ENCODE data around the gene C22orf15.
A peak's percentile ranks its signal among the peaks of the same experiment; 100 is the strongest.

C22orf15 gene

DNA sequence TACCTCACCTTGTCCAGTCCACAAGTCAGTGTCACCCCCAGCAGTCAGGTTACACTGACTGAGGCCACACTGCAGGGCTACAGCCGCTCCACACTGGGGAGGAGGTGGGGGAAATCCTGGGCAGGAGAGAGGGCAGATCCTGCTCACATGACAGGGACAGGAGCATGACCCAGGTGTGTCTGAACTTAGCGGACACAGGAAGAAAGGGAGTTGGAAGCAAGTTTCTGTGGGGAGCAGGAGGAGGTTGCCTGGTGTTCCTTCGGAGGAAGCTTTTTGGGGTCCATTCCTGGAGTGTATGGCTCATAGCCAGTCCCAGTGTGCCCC is 15.7 kb downstream of the C22orf15 start:
- no peak overlapping the region for H3K9ac ChIP-seq (ENCODE audit: low read depth, low read length)
- peaks cover 18% of the 10 kb centered on the region for H3K27me3 ChIP-seq (ENCODE audit: control insufficient read depth, insufficient read depth, low read length)
- H3K9me3 ChIP-seq (ENCODE audit: control insufficient read depth, insufficient read depth, low read length): no peaks in the 10 kb centered on the region
- peaks cover 3% of the 10 kb centered on the region for H3K36me3 ChIP-seq (ENCODE audit: control insufficient read depth, insufficient read depth, low read length)
- no peaks in the 10 kb centered on the region for H3K4me1 ChIP-seq (ENCODE audit: control insufficient read depth, insufficient read depth, low read length)
- H3K4me3 ChIP-seq (ENCODE audit: low read depth, low read length): no peak overlapping the region

DNA sequence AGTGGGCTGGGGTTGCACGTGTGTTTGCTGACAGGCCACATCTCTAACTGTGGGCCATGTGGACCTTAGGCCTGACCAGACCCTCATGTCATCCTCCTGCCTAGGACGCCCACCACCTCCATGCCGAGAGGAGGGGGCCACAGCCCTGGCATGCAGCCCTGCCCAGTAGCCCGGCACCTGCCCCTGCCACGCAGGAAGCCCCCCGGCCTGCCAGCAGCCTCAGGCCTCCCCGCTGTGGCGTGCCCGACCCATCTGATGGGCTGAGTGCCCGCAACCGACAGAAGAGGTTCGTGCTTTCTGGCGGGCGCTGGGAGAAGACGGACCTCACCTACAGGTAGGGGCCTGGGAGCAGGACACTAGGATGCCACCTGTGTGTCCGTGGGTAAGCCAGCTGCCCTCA is 16.3 kb downstream of the C22orf15 start:
- no peaks in the 10 kb centered on the region for H3K4me1 ChIP-seq (ENCODE audit: control insufficient read depth, insufficient read depth, low read length)
- peaks cover 3% of the 10 kb centered on the region for H3K36me3 ChIP-seq (ENCODE audit: control insufficient read depth, insufficient read depth, low read length)
- no peaks in the 10 kb centered on the region for H3K9me3 ChIP-seq (ENCODE audit: control insufficient read depth, insufficient read depth, low read length)
- no peak overlapping the region for H3K4me3 ChIP-seq (ENCODE audit: low read depth, low read length)
- H3K9ac ChIP-seq (ENCODE audit: low read depth, low read length): no peak overlapping the region
- H3K27me3 ChIP-seq (ENCODE audit: control insufficient read depth, insufficient read depth, low read length): peaks cover 13% of the 10 kb centered on the region

DNA sequence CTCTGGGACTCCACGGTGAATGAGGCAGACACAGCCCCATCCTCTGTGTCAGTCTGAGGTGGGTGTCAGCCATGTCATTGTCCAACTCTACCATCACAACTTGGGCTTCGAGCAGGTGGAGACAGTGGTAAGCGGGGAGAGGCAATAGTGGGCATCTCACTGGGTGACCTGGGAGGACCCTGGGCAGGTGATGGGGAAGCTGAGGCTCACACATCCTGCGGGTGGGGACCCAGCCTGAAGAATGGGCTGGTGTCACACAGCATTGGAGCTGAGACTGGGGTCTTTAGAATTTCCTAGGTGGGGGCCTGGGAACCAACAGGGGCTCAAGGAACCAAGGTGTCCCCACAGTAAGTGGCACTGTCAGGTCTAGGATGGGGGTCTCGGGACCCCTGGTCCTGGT is 16.9 kb downstream of the C22orf15 start:
- no peak overlapping the region for H3K4me3 ChIP-seq (ENCODE audit: low read depth, low read length)
- no peaks in the 10 kb centered on the region for H3K4me1 ChIP-seq (ENCODE audit: control insufficient read depth, insufficient read depth, low read length)
- H3K9ac ChIP-seq (ENCODE audit: low read depth, low read length): no peak overlapping the region
- H3K9me3 ChIP-seq (ENCODE audit: control insufficient read depth, insufficient read depth, low read length): no peaks in the 10 kb centered on the region
- H3K36me3 ChIP-seq (ENCODE audit: control insufficient read depth, insufficient read depth, low read length): peaks cover 3% of the 10 kb centered on the region
- H3K27me3 ChIP-seq (ENCODE audit: control insufficient read depth, insufficient read depth, low read length): peaks cover 7% of the 10 kb centered on the region

DNA sequence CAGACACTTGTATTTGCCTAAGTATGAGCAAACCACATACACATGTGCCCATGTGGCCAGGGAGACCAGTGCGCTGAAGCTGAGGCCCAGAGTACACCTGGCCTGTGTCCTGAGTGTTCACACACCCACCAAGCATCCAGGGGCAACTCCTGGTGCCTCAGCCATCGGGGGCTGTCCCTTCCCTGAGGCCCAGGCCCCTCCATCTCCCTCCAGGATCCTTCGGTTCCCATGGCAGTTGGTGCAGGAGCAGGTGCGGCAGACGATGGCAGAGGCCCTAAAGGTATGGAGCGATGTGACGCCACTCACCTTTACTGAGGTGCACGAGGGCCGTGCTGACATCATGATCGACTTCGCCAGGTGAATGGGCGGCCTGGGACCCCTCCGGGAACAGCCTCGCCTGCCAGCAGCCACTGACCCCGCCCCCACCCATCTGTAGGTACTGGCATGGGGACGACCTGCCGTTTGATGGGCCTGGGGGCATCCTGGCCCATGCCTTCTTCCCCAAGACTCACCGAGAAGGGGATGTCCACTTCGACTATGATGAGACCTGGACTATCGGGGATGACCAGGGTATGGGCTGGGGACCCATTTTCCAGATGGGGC is 17.5 kb downstream of the C22orf15 start:
- no peak overlapping the region for H3K9ac ChIP-seq (ENCODE audit: low read depth, low read length)
- H3K4me3 ChIP-seq (ENCODE audit: low read depth, low read length): no peak overlapping the region
- no peaks in the 10 kb centered on the region for H3K9me3 ChIP-seq (ENCODE audit: control insufficient read depth, insufficient read depth, low read length)
- peaks cover 2% of the 10 kb centered on the region for H3K27me3 ChIP-seq (ENCODE audit: control insufficient read depth, insufficient read depth, low read length)
- no peaks in the 10 kb centered on the region for H3K4me1 ChIP-seq (ENCODE audit: control insufficient read depth, insufficient read depth, low read length)
- H3K36me3 ChIP-seq (ENCODE audit: control insufficient read depth, insufficient read depth, low read length): peaks cover 3% of the 10 kb centered on the region

DNA sequence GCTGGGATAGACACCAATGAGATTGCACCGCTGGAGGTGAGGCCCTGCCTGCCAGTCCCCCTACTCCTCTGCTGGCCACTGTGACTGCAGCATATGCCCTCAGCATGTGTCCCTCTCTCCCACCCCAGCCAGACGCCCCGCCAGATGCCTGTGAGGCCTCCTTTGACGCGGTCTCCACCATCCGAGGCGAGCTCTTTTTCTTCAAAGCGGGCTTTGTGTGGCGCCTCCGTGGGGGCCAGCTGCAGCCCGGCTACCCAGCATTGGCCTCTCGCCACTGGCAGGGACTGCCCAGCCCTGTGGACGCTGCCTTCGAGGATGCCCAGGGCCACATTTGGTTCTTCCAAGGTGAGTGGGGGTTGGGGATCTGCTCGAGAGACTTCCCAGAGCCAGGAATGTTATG is 18.3 kb downstream of the C22orf15 start:
- Histone ChIP-seq H3K4me1 (ENCODE audit: control insufficient read depth, insufficient read depth, low read length) (no peaks in the 10 kb centered on the region), H3K9ac (ENCODE audit: low read depth, low read length) (no peak overlapping the region), H3K36me3 (ENCODE audit: control insufficient read depth, insufficient read depth, low read length) (peaks cover 3% of the 10 kb centered on the region), H3K4me3 (ENCODE audit: low read depth, low read length) (no peak overlapping the region), H3K9me3 (ENCODE audit: control insufficient read depth, insufficient read depth, low read length) (no peaks in the 10 kb centered on the region), H3K27me3 (ENCODE audit: control insufficient read depth, insufficient read depth, low read length) (no peaks in the 10 kb centered on the region)

DNA sequence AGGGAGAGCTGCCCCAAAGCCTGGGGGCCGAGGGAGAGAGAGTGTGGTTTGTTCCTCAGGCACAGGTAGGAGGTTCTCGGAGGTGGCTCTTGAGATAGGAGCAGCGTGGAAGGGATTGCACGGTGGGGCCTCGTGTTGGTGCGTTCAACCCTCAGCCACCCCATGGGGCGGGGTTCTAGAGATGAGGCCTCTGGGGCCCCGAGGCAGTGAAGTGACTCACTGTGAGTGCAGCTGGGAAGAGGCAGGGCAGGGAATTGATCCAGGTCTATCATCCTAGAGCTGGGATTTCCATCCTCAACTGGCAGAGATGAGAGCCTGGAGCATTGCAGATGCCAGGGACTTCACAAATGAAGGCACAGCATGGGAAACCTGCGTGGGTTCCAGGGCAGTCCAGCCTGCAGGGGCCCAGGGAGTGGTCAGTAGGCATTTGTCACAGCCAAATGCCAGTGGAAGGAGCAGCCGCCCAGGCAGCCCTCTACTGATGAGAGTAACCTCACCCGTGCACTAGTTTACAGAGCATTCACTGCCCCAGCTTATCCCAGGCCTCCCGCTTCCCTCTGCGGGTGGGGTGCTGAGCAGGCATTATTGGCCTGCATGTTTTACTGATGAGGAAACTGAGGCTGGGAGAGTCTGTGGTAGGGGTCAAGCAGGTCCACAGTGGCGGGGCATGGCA is 18.9 kb downstream of the C22orf15 start:
- H3K27me3 ChIP-seq (ENCODE audit: control insufficient read depth, insufficient read depth, low read length): no peaks in the 10 kb centered on the region
- peaks cover 3% of the 10 kb centered on the region for H3K36me3 ChIP-seq (ENCODE audit: control insufficient read depth, insufficient read depth, low read length)
- no peaks in the 10 kb centered on the region for H3K4me1 ChIP-seq (ENCODE audit: control insufficient read depth, insufficient read depth, low read length)
- no peak overlapping the region for H3K4me3 ChIP-seq (ENCODE audit: low read depth, low read length)
- H3K9ac ChIP-seq (ENCODE audit: low read depth, low read length): no peak overlapping the region
- H3K9me3 ChIP-seq (ENCODE audit: control insufficient read depth, insufficient read depth, low read length): no peaks in the 10 kb centered on the region

DNA sequence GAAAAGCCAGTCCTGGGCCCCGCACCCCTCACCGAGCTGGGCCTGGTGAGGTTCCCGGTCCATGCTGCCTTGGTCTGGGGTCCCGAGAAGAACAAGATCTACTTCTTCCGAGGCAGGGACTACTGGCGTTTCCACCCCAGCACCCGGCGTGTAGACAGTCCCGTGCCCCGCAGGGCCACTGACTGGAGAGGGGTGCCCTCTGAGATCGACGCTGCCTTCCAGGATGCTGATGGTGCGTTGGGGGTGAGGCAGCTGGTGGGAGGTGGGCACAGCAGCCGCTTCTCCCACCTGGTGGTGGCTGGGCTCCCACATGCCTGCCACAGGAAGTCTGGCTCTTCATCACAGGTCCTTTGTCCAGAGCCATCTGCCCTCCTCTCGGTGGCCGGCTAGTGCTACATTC is 19.5 kb downstream of the C22orf15 start:
- H3K9ac ChIP-seq (ENCODE audit: low read depth, low read length): no peak overlapping the region

DNA sequence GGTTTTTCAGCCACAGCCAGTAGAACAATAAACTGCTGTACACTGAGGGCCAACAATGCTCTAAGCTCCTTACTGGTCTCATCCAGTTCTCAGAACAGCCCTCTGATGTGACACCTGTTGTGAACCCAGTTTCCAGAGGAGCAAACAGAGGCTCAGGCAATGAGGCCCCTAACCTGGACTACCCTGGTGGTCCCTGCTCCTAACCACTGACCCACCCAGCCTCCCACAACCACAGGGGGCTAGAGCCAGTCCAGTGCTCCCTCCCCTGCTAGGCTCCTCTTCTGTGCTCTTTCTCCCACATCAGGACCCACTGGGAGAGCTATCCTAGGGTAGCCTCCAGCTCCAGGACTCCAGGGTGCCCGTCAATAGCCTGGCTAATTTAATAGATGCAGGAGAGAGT is 19.9 kb downstream of the C22orf15 start:
- H3K27me3 ChIP-seq (ENCODE audit: control insufficient read depth, insufficient read depth, low read length): no peaks in the 10 kb centered on the region
- no peak overlapping the region for H3K4me3 ChIP-seq (ENCODE audit: low read depth, low read length)
- H3K9me3 ChIP-seq (ENCODE audit: control insufficient read depth, insufficient read depth, low read length): no peaks in the 10 kb centered on the region
- no peaks in the 10 kb centered on the region for H3K4me1 ChIP-seq (ENCODE audit: control insufficient read depth, insufficient read depth, low read length)
- peaks cover 3% of the 10 kb centered on the region for H3K36me3 ChIP-seq (ENCODE audit: control insufficient read depth, insufficient read depth, low read length)
- H3K9ac ChIP-seq (ENCODE audit: low read depth, low read length): no peak overlapping the region

More for the DNA sequence above, 19.5 kb downstream of the C22orf15 start:
- no peak overlapping the region for H3K4me3 ChIP-seq (ENCODE audit: low read depth, low read length)
- peaks cover 3% of the 10 kb centered on the region for H3K36me3 ChIP-seq (ENCODE audit: control insufficient read depth, insufficient read depth, low read length)
- H3K4me1 ChIP-seq (ENCODE audit: control insufficient read depth, insufficient read depth, low read length): no peaks in the 10 kb centered on the region
- no peaks in the 10 kb centered on the region for H3K27me3 ChIP-seq (ENCODE audit: control insufficient read depth, insufficient read depth, low read length)
- no peaks in the 10 kb centered on the region for H3K9me3 ChIP-seq (ENCODE audit: control insufficient read depth, insufficient read depth, low read length)

DNA sequence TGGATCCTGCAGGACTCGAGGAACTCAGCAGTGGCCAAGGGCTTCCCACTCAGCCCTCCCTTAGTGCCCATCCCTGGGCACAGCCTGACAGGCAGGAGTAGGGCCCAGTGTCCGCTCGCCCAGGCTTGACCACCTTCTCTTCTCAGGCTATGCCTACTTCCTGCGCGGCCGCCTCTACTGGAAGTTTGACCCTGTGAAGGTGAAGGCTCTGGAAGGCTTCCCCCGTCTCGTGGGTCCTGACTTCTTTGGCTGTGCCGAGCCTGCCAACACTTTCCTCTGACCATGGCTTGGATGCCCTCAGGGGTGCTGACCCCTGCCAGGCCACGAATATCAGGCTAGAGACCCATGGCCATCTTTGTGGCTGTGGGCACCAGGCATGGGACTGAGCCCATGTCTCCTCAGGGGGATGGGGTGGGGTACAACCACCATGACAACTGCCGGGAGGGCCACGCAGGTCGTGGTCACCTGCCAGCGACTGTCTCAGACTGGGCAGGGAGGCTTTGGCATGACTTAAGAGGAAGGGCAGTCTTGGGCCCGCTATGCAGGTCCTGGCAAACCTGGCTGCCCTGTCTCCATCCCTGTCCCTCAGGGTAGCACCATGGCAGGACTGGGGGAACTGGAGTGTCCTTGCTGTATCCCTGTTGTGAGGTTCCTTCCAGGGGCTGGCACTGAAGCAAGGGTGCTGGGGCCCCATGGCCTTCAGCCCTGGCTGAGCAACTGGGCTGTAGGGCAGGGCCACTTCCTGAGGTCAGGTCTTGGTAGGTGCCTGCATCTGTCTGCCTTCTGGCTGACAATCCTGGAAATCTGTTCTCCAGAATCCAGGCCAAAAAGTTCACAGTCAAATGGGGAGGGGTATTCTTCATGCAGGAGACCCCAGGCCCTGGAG is 20.7 kb downstream of the C22orf15 start:
- H3K9ac ChIP-seq (ENCODE audit: low read depth, low read length): no peak overlapping the region
- no peaks in the 10 kb centered on the region for H3K4me1 ChIP-seq (ENCODE audit: control insufficient read depth, insufficient read depth, low read length)
- H3K27me3 ChIP-seq (ENCODE audit: control insufficient read depth, insufficient read depth, low read length): no peaks in the 10 kb centered on the region
- H3K36me3 ChIP-seq (ENCODE audit: control insufficient read depth, insufficient read depth, low read length): peaks cover 3% of the 10 kb centered on the region
- no peak overlapping the region for H3K4me3 ChIP-seq (ENCODE audit: low read depth, low read length)
- H3K9me3 ChIP-seq (ENCODE audit: control insufficient read depth, insufficient read depth, low read length): no peaks in the 10 kb centered on the region

DNA sequence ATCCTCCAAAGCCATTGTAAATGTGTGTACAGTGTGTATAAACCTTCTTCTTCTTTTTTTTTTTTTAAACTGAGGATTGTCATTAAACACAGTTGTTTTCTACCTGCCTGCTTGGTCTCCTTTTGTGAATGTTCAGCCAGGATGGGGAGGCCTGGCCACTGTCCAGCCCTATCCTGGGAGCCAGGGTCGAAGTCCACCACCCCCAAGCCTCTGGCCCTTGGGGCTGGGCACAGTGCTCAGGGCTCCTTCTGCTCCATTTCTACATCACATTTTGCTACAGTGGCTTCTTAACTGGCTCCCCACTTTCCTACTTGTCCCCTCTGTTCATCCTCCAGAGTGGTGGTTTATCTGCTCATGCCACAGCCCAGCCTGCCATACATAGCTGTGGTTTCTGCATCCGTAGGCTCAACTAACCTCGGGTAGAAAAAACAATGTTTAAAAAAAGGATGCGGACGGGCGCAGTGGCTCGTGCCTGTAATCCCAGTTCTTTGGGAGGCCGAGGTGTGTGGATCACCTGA is 21.5 kb downstream of the C22orf15 start:
- H3K4me1 ChIP-seq (ENCODE audit: control insufficient read depth, insufficient read depth, low read length): peaks cover 2% of the 10 kb centered on the region
- no peaks in the 10 kb centered on the region for H3K9me3 ChIP-seq (ENCODE audit: control insufficient read depth, insufficient read depth, low read length)
- H3K36me3 ChIP-seq (ENCODE audit: control insufficient read depth, insufficient read depth, low read length): peaks cover 3% of the 10 kb centered on the region
- no peaks in the 10 kb centered on the region for H3K27me3 ChIP-seq (ENCODE audit: control insufficient read depth, insufficient read depth, low read length)
- H3K9ac ChIP-seq (ENCODE audit: low read depth, low read length): no peak overlapping the region
- H3K4me3 ChIP-seq (ENCODE audit: low read depth, low read length): no peak overlapping the region

DNA sequence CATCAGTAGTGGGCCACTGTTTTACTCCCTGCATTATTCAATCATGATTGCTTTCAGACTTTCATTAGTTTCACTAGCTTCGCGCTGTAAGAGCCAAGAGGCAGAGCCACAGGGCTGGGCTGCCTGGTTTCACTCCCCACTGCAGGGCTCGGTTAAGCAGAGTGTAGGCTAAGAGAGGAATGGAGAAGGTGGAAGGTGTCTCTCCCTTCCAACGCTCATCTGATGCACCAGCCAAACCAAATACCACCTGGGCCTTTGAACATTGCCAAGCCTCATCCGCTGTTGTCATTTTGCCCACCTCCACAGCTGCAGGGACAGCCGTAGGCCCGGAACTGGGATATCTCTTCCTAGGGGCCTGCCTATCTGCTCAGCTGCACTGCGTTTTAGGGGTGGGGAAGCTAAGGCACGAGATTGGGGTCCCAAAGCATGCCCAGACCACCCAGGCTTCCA is 23.5 kb downstream of the C22orf15 start:
- Histone ChIP-seq H3K4me1 (ENCODE audit: control insufficient read depth, insufficient read depth, low read length) (peaks cover 7% of the 10 kb centered on the region), H3K36me3 (ENCODE audit: control insufficient read depth, insufficient read depth, low read length) (peaks cover 4% of the 10 kb centered on the region), H3K9ac (ENCODE audit: low read depth, low read length) (peak overlapping the region; percentile 62), H3K4me3 (ENCODE audit: low read depth, low read length) (peak overlapping the region; percentile 54), H3K27me3 (ENCODE audit: control insufficient read depth, insufficient read depth, low read length) (no peaks in the 10 kb centered on the region), H3K9me3 (ENCODE audit: control insufficient read depth, insufficient read depth, low read length) (no peaks in the 10 kb centered on the region)

Measured in iPS-15b (cell line).